ENCODE results near the gene NHEJ1.

Gene NHEJ1

GRCh38 chr2:219168932-219169331 is 8.3 kb upstream of the NHEJ1 start:
- H3K9me3 ChIP-seq: no peaks in the 10 kb centered on the region
- H3K4me1 ChIP-seq: no peaks in the 10 kb centered on the region
- no peaks in the 10 kb centered on the region for H3K27me3 ChIP-seq
- peaks cover 3% of the 10 kb centered on the region; the same call in 1 of the 2 replicates for H3K36me3 ChIP-seq
- H3K4me3 ChIP-seq (ENCODE audit: low read depth, low read length): no peak overlapping the region
- DNase-seq: no peak
- TF ChIP-seq CTCF (IDR thresholded peaks at IDR 0.05; ENCODE audit: low read depth, low read length): no peak

- no peak for DNase-seq
- Histone ChIP-seq H3K4me1 (no peaks in the 10 kb centered on the region), H3K27me3 (no peaks in the 10 kb centered on the region), H3K4me3 (ENCODE audit: low read depth, low read length) (no peak overlapping the region), H3K36me3 (peaks cover 3% of the 10 kb centered on the region; the same call in 1 of the 2 replicates), H3K9me3 (no peaks in the 10 kb centered on the region)
- no peak for TF ChIP-seq CTCF (IDR thresholded peaks at IDR 0.05; ENCODE audit: low read depth, low read length)
Measured at GRCh38 chr2:219168526-219168925, 7.9 kb upstream of the NHEJ1 start.

GRCh38 chr2:219167997-219168396 is 7.4 kb upstream of the NHEJ1 start:
- no peak for TF ChIP-seq CTCF (IDR thresholded peaks at IDR 0.05; ENCODE audit: low read depth, low read length)
- no peak for DNase-seq
- no peaks in the 10 kb centered on the region for H3K9me3 ChIP-seq

GRCh38 chr2:219165058-219165911 is 4.7 kb upstream of the NHEJ1 start:
- H3K27me3 ChIP-seq: no peaks in the 10 kb centered on the region
- no peak for DNase-seq
- no peak overlapping the region for H3K4me3 ChIP-seq (ENCODE audit: low read depth, low read length)
- H3K4me1 ChIP-seq: no peaks in the 10 kb centered on the region
- H3K9me3 ChIP-seq: no peaks in the 10 kb centered on the region
- no peaks in the 10 kb centered on the region for H3K36me3 ChIP-seq
- TF ChIP-seq CTCF (IDR thresholded peaks at IDR 0.05; ENCODE audit: low read depth, low read length): no peak

More at GRCh38 chr2:219167997-219168396, 7.4 kb upstream of the NHEJ1 start:
- Histone ChIP-seq H3K36me3 (peaks cover under 1% of the 10 kb centered on the region; the same call in 1 of the 2 replicates), H3K27me3 (no peaks in the 10 kb centered on the region), H3K4me3 (ENCODE audit: low read depth, low read length) (no peak overlapping the region), H3K4me1 (no peaks in the 10 kb centered on the region)

GRCh38 chr2:219163156-219163555 is 2.5 kb upstream of the NHEJ1 start:
- TF ChIP-seq CTCF (IDR thresholded peaks at IDR 0.05; ENCODE audit: low read depth, low read length): no peak
- no peak for DNase-seq
- no peaks in the 10 kb centered on the region for H3K36me3 ChIP-seq
- H3K9me3 ChIP-seq: no peaks in the 10 kb centered on the region
- no peaks in the 10 kb centered on the region for H3K4me1 ChIP-seq
- no peak overlapping the region for H3K4me3 ChIP-seq (ENCODE audit: low read depth, low read length)
- H3K27me3 ChIP-seq: no peaks in the 10 kb centered on the region

GRCh38 chr2:219161097-219161496 is 482 bp upstream of the NHEJ1 start:
- Histone ChIP-seq H3K36me3 (peaks cover 4% of the 10 kb centered on the region; the same call in 1 of the 2 replicates), H3K4me3 (ENCODE audit: low read depth, low read length) (peak overlapping the region; percentile 78), H3K27me3 (no peaks in the 10 kb centered on the region), H3K4me1 (no peaks in the 10 kb centered on the region), H3K9me3 (no peaks in the 10 kb centered on the region)
- DNase-seq: no peak
- 0 out of 2 replicates have a peak, but pooled peaks have one; percentile 2 for TF ChIP-seq CTCF (IDR thresholded peaks at IDR 0.05; ENCODE audit: low read depth, low read length)

Measured in BE2C (cell line).